IPS-15b (cell line): ENCODE results near the gene BHLHE40.

Experiments used
- H3K27me3 ChIP-seq: one replicate; pipeline ENCODE4 v1.6.1; 2013; ENCODE audit warnings: low read length; ENCODE audit not compliant: control insufficient read depth, insufficient read depth
- H3K36me3 ChIP-seq: one replicate; pipeline ENCODE4 v1.6.1; 2013; ENCODE audit warnings: low read length; ENCODE audit not compliant: control insufficient read depth, insufficient read depth
- H3K4me1 ChIP-seq: one replicate; pipeline ENCODE4 v1.6.1; 2013; ENCODE audit warnings: mild to moderate bottlenecking, low read length; ENCODE audit not compliant: control insufficient read depth, insufficient read depth
- H3K4me3 ChIP-seq: one replicate; pipeline ENCODE4 v1.5.1; 2013; ENCODE audit warnings: low read depth, low read length
- H3K9ac ChIP-seq: one replicate; pipeline ENCODE4 v1.6.1; 2013; ENCODE audit warnings: low read depth, mild to moderate bottlenecking, low read length
- H3K9me3 ChIP-seq: one replicate; pipeline ENCODE4 v1.6.1; 2013; ENCODE audit warnings: mild to moderate bottlenecking, low read length; ENCODE audit not compliant: control insufficient read depth, insufficient read depth

Gene BHLHE40

GRCh38 chr3:4979428-4980228, at the start of gene BHLHE40:
Gene BHLHE40 (plus strand): TSS chr3:4979437. CDS start chr3:4979719, 282 bp downstream.
- Histone ChIP-seq H3K4me3 (peak within 1 kb of the TSS; percentile 85), H3K9me3 (no peaks in the 10 kb centered on the region), H3K4me1 (peaks cover 6% of the 10 kb centered on the region), H3K36me3 (peaks cover 6% of the 10 kb centered on the region), H3K9ac (peak within 1 kb of the TSS; percentile 73), H3K27me3 (peaks cover 46% of the 10 kb centered on the region)

- Histone ChIP-seq H3K9ac (no peak overlapping the region), H3K4me1 (no peaks in the 10 kb centered on the region), H3K36me3 (no peaks in the 10 kb centered on the region), H3K9me3 (no peaks in the 10 kb centered on the region), H3K4me3 (no peak overlapping the region), H3K27me3 (no peaks in the 10 kb centered on the region)
Measured at GRCh38 chr3:4930501-4930900, 48.7 kb upstream of the BHLHE40 start.

DNA sequence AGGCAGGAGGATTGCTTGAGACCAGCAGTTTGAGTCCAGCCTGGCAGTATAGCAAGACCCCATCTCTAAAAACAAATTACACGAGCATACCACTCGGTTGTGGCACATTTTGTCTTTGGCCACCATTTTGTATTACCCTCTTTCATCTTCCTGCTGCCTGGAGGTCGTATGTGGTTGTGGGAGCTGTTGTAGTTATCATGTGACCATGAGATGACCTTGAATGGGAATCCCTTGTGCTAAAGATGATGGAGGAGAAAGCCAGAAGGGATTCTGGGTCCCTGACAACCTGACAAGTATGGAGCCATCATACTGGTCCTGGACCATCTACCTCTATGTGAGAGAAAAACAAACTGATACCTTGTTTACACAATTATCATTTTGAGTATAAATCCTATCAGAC, 45.2 kb upstream of the BHLHE40 start:
- no peak overlapping the region for H3K9ac ChIP-seq
- H3K9me3 ChIP-seq = no peaks in the 10 kb centered on the region
- H3K36me3 ChIP-seq = no peaks in the 10 kb centered on the region
- H3K4me3 ChIP-seq = no peak overlapping the region
- H3K4me1 ChIP-seq = no peaks in the 10 kb centered on the region
- H3K27me3 ChIP-seq = no peaks in the 10 kb centered on the region

GRCh38 chr3:4935347-4935746, 43.9 kb upstream of the BHLHE40 start:
- no peaks in the 10 kb centered on the region for H3K27me3 ChIP-seq
- no peaks in the 10 kb centered on the region for H3K4me1 ChIP-seq
- H3K9me3 ChIP-seq = no peaks in the 10 kb centered on the region
- no peaks in the 10 kb centered on the region for H3K36me3 ChIP-seq
- H3K4me3 ChIP-seq = no peak overlapping the region
- no peak overlapping the region for H3K9ac ChIP-seq

GRCh38 chr3:4936982-4937614, 42.1 kb upstream of the BHLHE40 start:
- H3K36me3 ChIP-seq = no peaks in the 10 kb centered on the region
- H3K4me1 ChIP-seq = no peaks in the 10 kb centered on the region
- no peak overlapping the region for H3K4me3 ChIP-seq
- no peak overlapping the region for H3K9ac ChIP-seq
- no peaks in the 10 kb centered on the region for H3K27me3 ChIP-seq
- no peaks in the 10 kb centered on the region for H3K9me3 ChIP-seq

GRCh38 chr3:4938281-4938982, 40.8 kb upstream of the BHLHE40 start:
- Histone ChIP-seq H3K36me3 (no peaks in the 10 kb centered on the region), H3K9me3 (no peaks in the 10 kb centered on the region), H3K9ac (no peak overlapping the region), H3K4me3 (no peak overlapping the region), H3K27me3 (no peaks in the 10 kb centered on the region), H3K4me1 (no peaks in the 10 kb centered on the region)

DNA sequence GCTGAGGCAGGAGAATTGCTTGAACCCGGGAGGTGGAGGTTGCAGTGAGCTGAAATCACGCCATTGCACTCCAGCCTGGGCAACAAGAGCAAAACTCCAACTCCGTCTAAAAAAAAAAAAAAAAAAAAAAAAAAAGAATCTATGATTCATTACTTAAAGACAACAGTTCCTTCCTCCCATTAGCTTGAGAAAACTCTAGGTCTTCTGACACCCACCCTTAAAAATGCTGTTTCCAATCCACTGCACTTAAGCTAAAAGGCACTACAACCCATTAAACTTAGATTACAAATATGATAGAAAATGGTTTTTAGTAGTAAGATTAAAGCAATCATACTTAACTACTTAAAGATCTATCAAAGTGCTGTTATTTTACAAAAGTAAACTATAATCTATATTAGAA, 40.0 kb upstream of the BHLHE40 start:
- Histone ChIP-seq H3K36me3 (no peaks in the 10 kb centered on the region), H3K9me3 (no peaks in the 10 kb centered on the region), H3K4me1 (no peaks in the 10 kb centered on the region), H3K9ac (no peak overlapping the region), H3K4me3 (no peak overlapping the region), H3K27me3 (no peaks in the 10 kb centered on the region)

DNA sequence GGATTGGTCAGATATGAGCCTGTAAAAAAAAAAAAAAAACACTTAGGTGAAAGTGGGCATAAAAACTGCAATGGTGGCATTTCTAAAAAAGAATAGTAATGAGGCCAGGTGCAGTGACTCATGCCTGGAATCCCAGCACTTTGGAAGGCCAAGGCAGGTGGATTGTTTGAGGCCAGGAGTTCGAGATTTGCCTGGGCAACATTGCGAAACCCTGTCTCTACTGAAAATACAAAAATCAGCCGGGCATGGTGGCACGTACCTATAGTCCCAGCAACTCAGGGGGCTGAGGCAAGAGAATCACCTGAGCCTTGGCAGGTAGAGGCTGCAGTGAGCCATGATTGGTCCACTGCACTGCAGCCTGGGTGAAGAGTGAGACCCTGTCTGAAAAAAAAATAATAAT, 38.3 kb upstream of the BHLHE40 start:
- Histone ChIP-seq H3K27me3 (no peaks in the 10 kb centered on the region), H3K4me3 (no peak overlapping the region), H3K9ac (no peak overlapping the region), H3K36me3 (no peaks in the 10 kb centered on the region), H3K9me3 (no peaks in the 10 kb centered on the region), H3K4me1 (no peaks in the 10 kb centered on the region)

DNA sequence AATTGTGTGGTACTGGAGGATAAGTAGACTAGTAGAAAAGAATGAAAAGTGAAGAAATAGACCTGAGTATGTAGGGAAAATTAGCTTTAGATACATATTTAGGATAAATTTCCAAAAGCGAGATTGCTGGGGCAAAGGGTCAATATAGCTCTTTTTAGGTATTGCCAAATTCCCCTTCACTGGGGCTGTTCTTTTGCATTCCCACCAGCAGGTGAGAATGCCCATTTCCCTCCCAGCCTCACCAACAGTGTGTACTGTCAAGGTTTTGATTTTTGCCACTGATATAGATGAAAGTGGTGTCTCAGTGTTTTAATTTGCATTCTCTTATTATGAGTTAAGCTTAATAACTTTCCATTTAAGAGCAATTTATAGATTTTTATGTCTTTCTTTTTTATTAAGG, 35.7 kb upstream of the BHLHE40 start:
- no peaks in the 10 kb centered on the region for H3K9me3 ChIP-seq

GRCh38 chr3:4945324-4945723, 33.9 kb upstream of the BHLHE40 start:
- no peak overlapping the region for H3K4me3 ChIP-seq
- no peaks in the 10 kb centered on the region for H3K36me3 ChIP-seq
- no peaks in the 10 kb centered on the region for H3K27me3 ChIP-seq
- H3K9me3 ChIP-seq = no peaks in the 10 kb centered on the region
- H3K4me1 ChIP-seq = no peaks in the 10 kb centered on the region
- H3K9ac ChIP-seq = no peak overlapping the region

More for the DNA sequence above, 35.7 kb upstream of the BHLHE40 start:
- H3K36me3 ChIP-seq = no peaks in the 10 kb centered on the region
- H3K4me1 ChIP-seq = no peaks in the 10 kb centered on the region
- H3K4me3 ChIP-seq = no peak overlapping the region
- H3K9ac ChIP-seq = no peak overlapping the region
- no peaks in the 10 kb centered on the region for H3K27me3 ChIP-seq

DNA sequence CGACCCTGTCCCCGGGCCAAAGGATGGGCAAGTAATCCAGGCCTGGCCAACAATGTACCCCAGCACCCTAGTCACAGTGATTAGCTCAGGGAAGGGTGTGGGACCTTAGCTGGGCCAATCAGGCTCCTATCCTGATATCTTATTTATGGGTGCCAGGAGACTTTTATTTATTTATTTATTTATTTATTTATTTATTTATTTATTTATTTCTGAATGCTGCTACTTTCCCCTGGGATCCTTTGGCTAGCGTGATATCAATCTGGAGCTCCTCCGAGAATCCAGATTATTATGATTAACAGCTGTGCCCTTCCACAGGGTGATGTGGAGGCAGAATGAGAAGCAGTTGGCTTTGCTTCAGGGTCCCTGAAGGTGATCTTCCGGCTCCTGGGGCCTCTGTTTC, 32.2 kb upstream of the BHLHE40 start:
- H3K9ac ChIP-seq = no peak overlapping the region
- H3K36me3 ChIP-seq = no peaks in the 10 kb centered on the region
- no peaks in the 10 kb centered on the region for H3K27me3 ChIP-seq
- no peaks in the 10 kb centered on the region for H3K4me1 ChIP-seq
- no peak overlapping the region for H3K4me3 ChIP-seq
- no peaks in the 10 kb centered on the region for H3K9me3 ChIP-seq

GRCh38 chr3:4948395-4948794, 30.8 kb upstream of the BHLHE40 start:
- Histone ChIP-seq H3K9me3 (no peaks in the 10 kb centered on the region), H3K4me3 (no peak overlapping the region), H3K4me1 (no peaks in the 10 kb centered on the region), H3K27me3 (no peaks in the 10 kb centered on the region), H3K36me3 (no peaks in the 10 kb centered on the region), H3K9ac (no peak overlapping the region)
